Sciatic nerve (tissue), 2 donors: ENCODE measurements around the gene PHF24. TPM values are rescaled to one million over a fixed set of nuclear protein-coding genes. Genes with fewer than 3 reads are reported as not detected.
"Not testable (repeated sequence)": the region's sequence is repeated elsewhere in the genome, so short reads cannot be mapped to it uniquely, and the experiment has no call there.

Source experiments
- ATAC-seq: fragments of 200-7000 bp; cut with Tn5 transposase; one replicate; pipeline ENCODE4 v1.9.1; 2020; ENCODE audit warnings: mild to moderate bottlenecking, moderate library complexity
- DNase-seq: peaks from one replicate; pipeline ENCODE4 v3.0.0-alpha.2; 2020; ENCODE audit warnings: low spot score
- intact Hi-C: fragments of 100-400 bp; cut with DNase I; formaldehyde crosslinking; loops from one replicate; pipeline ENCODE4 v1.14.2; 2022
- total RNA-seq: library from RNA; stranded (reverse); fragmentation: NEBNext Ultra II Directional; extraction: Animal tissue kit (Norgen Biotek cat#: 25700); gene quantifications from one replicate; pipeline ENCODE4 v1.2.1, GENCODE V29; 2021
- donor health status: DM: no; HTN: no; CAD: no.
- donor health status: DM: no; HTN: no; CAD: no.

The PHF24 gene
- total RNA-seq, 1 donor from 2014 or later, result 0.45 TPM

GRCh38 chr9:34994260-34994899 is 36.3 kb downstream of the PHF24 start:
- DNase-seq (no peak), ATAC-seq (no peak)
- intact Hi-C loops, result loop anchor here (10.0 kb wide), 1 partner anchor 80 kb away; the partner anchor contains the start of genes FANCG and VCP

GRCh38 chr9:34994900-34995669 is 37.0 kb downstream of the PHF24 start:
- intact Hi-C loops, result loop anchor here (10.0 kb wide), 1 partner anchor 80 kb away; the partner anchor contains the start of genes FANCG and VCP
- peak; percentile 14 for ATAC-seq

GRCh38 chr9:34995670-34996060 is 37.6 kb downstream of the PHF24 start:
- DNase-seq (no peak), ATAC-seq (no peak)
- intact Hi-C loops, result loop anchor here (10.0 kb wide), 1 partner anchor 79 kb away; the partner anchor contains the start of genes FANCG and VCP

More at GRCh38 chr9:34994900-34995669, 37.0 kb downstream of the PHF24 start:
- no peak for DNase-seq

- DNase-seq (no peak), ATAC-seq (no peak)
- intact Hi-C loops, result loop anchor here (10.0 kb wide), 1 partner anchor 78 kb away; the partner anchor contains the start of genes FANCG and VCP
These were observed 38.3 kb downstream of the PHF24 start for GRCh38 chr9:34996181-34996904.

- no peak for ATAC-seq
- no peak for DNase-seq
- intact Hi-C loops, result loop anchor here (10.0 kb wide), 1 partner anchor 78 kb away; the partner anchor contains the start of genes FANCG and VCP
These were observed 38.8 kb downstream of the PHF24 start for GRCh38 chr9:34996905-34997279.

GRCh38 chr9:34997379-34997781 is 39.3 kb downstream of the PHF24 start:
- ATAC-seq (no peak), DNase-seq (no peak)
- intact Hi-C loops, result loop anchor here (10.0 kb wide), 1 partner anchor 77 kb away; the partner anchor contains the start of genes FANCG and VCP

GRCh38 chr9:34998266-34998665 is 40.2 kb downstream of the PHF24 start:
- ATAC-seq, result no peak
- intact Hi-C loops, result loop anchor here (10.0 kb wide), 1 partner anchor 77 kb away; the partner anchor contains the start of genes FANCG and VCP

GRCh38 chr9:34999576-34999975 is 41.5 kb downstream of the PHF24 start:
- ATAC-seq, result no peak
- DNase-seq, result no peak
- intact Hi-C loops, result loop anchor here (10.0 kb wide), 1 partner anchor 75 kb away; the partner anchor contains the start of genes FANCG and VCP

More at GRCh38 chr9:34998266-34998665, 40.2 kb downstream of the PHF24 start:
- no peak for DNase-seq

GRCh38 chr9:35000535-35001284 is 42.6 kb downstream of the PHF24 start:
- no peak for DNase-seq
- intact Hi-C loops, result no loop called here
- no peak for ATAC-seq

GRCh38 chr9:35001285-35001677 is 43.2 kb downstream of the PHF24 start:
- intact Hi-C loops, result no loop called here
- DNase-seq (no peak), ATAC-seq (no peak)

GRCh38 chr9:35001803-35002502 is 43.9 kb downstream of the PHF24 start:
- ATAC-seq (no peak), DNase-seq (no peak)
- intact Hi-C loops, result no loop called here

- no peak for DNase-seq
- no peak for ATAC-seq
- intact Hi-C loops, result no loop called here
These were observed 44.5 kb downstream of the PHF24 start for GRCh38 chr9:35002623-35003022.

- intact Hi-C loops, ATAC-seq, DNase-seq: not testable (repeated sequence)
These were observed 46.2 kb downstream of the PHF24 start for GRCh38 chr9:35004299-35004698.

- intact Hi-C loops, result no loop called here
- DNase-seq (no peak), ATAC-seq (no peak)
These were observed 52.4 kb downstream of the PHF24 start for GRCh38 chr9:35010351-35010958.

- ATAC-seq, result no peak
- no peak for DNase-seq
- intact Hi-C loops, result no loop called here
These were observed 56.4 kb downstream of the PHF24 start for GRCh38 chr9:35014517-35014916.

GRCh38 chr9:35023443-35023842 is 65.4 kb downstream of the PHF24 start:
- intact Hi-C loops, ATAC-seq, DNase-seq: not testable (repeated sequence)

- intact Hi-C loops, result no loop called here
- ATAC-seq (no peak), DNase-seq (no peak)
These were observed 68.6 kb downstream of the PHF24 start for GRCh38 chr9:35026671-35027070.
